Renal pelvis (tissue), 12 donors: ENCODE data around the gene RBM43. TPM values are rescaled to one million over a fixed set of nuclear protein-coding genes. Genes with fewer than 3 reads are reported as not detected.
"Not testable (repeated sequence)": the region's sequence is repeated elsewhere in the genome, so short reads cannot be mapped to it uniquely, and the experiment has no call there.

Source experiments
- DNase-seq: peaks from one replicate; pipeline ENCODE4 v3.0.0-alpha.2; 2013
- long read RNA-seq, 16 experiments: transcript quantifications; one replicate each; lab custom pipeline, GENCODE V29; 2026
- polyA plus RNA-seq, 3 donors: library from polyadenylated mRNA; unstranded; fragments of 120-200 nt; gene quantifications; one replicate each; pipeline ENCODE4 v1.2.1, GENCODE V29; 2013; ENCODE audit not compliant: insufficient read length in 3 of 3

RBM43 gene
- polyA plus RNA-seq = 10 to 100 TPM; 12.0 to 13.5 (median 12.7) TPM
- long read RNA-seq, donor 1, full-length matches to known transcripts = 6 of 6 reads
- long read RNA-seq, donor 1, partial matches to known transcripts = 0 of 6 reads
- long read RNA-seq, donor 1, other reads (novel, unspliced or antisense) = 0 of 6 reads
- long read RNA-seq, donor 2, full-length matches to known transcripts = 6 of 6 reads
- long read RNA-seq, donor 2, partial matches to known transcripts = 0 of 6 reads
- long read RNA-seq, donor 2, other reads (novel, unspliced or antisense) = 0 of 6 reads
- long read RNA-seq, donor 3, full-length matches to known transcripts = 6 of 6 reads
- long read RNA-seq, donor 3, partial matches to known transcripts = 0 of 6 reads
- long read RNA-seq, donor 3, other reads (novel, unspliced or antisense) = 0 of 6 reads
- long read RNA-seq, donor 4, full-length matches to known transcripts = 3 of 3 reads
- long read RNA-seq, donor 4, partial matches to known transcripts = 0 of 3 reads
- long read RNA-seq, donor 4, other reads (novel, unspliced or antisense) = 0 of 3 reads
- long read RNA-seq, donor 5, full-length matches to known transcripts = 3 of 3 reads
- long read RNA-seq, donor 5, partial matches to known transcripts = 0 of 3 reads
- long read RNA-seq, donor 5, other reads (novel, unspliced or antisense) = 0 of 3 reads
- long read RNA-seq, donor 6, full-length matches to known transcripts = 5 of 5 reads
- long read RNA-seq, donor 6, partial matches to known transcripts = 0 of 5 reads
- long read RNA-seq, donor 6, other reads (novel, unspliced or antisense) = 0 of 5 reads
- long read RNA-seq, donor 7, full-length matches to known transcripts = 4 of 4 reads
- long read RNA-seq, donor 7, partial matches to known transcripts = 0 of 4 reads
- long read RNA-seq, donor 7, other reads (novel, unspliced or antisense) = 0 of 4 reads
- long read RNA-seq, donor 8, full-length matches to known transcripts = 2 of 2 reads
- long read RNA-seq, donor 8, partial matches to known transcripts = 0 of 2 reads
- long read RNA-seq, donor 8, other reads (novel, unspliced or antisense) = 0 of 2 reads
- long read RNA-seq, donor 9, full-length matches to known transcripts = 6 of 6 reads
- long read RNA-seq, donor 9, partial matches to known transcripts = 0 of 6 reads
- long read RNA-seq, donor 9, other reads (novel, unspliced or antisense) = 0 of 6 reads
- long read RNA-seq, donor 10, full-length matches to known transcripts = 9 of 9 reads
- long read RNA-seq, donor 10, partial matches to known transcripts = 0 of 9 reads
- long read RNA-seq, donor 10, other reads (novel, unspliced or antisense) = 0 of 9 reads
- long read RNA-seq, donor 11, full-length matches to known transcripts = 1 of 1 reads
- long read RNA-seq, donor 11, partial matches to known transcripts = 0 of 1 reads
- long read RNA-seq, donor 11, other reads (novel, unspliced or antisense) = 0 of 1 reads
- long read RNA-seq, donor 12, full-length matches to known transcripts = 5 of 5 reads
- long read RNA-seq, donor 12, partial matches to known transcripts = 0 of 5 reads
- long read RNA-seq, donor 12, other reads (novel, unspliced or antisense) = 0 of 5 reads
- long read RNA-seq, donor 13, full-length matches to known transcripts = 4 of 4 reads
- long read RNA-seq, donor 13, partial matches to known transcripts = 0 of 4 reads
- long read RNA-seq, donor 13, other reads (novel, unspliced or antisense) = 0 of 4 reads
- long read RNA-seq, donor 14 = 0 reads
- long read RNA-seq, donor 15 = 0 reads
- long read RNA-seq, donor 16, full-length matches to known transcripts = 3 of 3 reads
- long read RNA-seq, donor 16, partial matches to known transcripts = 0 of 3 reads
- long read RNA-seq, donor 16, other reads (novel, unspliced or antisense) = 0 of 3 reads

- peak; percentile 92 for DNase-seq
These were observed at the start of gene RBM43 for GRCh38 chr2:151261231-151261976. RBM43 (minus strand) TSS chr2:151261863; CDS start chr2:151261727, 136 bp downstream.

DNA sequence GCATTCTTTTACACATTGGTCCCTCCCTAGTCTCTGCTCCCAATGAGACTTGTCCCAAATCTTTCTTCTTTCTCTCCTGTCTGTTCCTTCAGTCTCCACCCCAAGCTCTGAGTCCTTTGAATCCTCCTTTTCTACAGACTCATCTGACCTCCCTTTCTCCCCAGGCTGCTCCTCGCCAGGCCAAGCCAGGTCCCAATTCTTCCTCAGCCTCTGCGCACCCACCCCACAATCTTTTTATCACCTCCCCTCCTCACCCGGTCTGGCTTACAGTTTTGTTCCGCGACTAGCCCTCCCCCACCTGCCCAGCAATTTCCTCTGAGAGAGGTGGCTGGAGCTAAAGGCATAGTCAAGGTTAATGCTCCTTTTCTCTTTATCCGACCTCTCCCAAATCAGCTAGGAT is 48.6 kb upstream of the RBM43 start:
- not testable (repeated sequence) for DNase-seq

DNA sequence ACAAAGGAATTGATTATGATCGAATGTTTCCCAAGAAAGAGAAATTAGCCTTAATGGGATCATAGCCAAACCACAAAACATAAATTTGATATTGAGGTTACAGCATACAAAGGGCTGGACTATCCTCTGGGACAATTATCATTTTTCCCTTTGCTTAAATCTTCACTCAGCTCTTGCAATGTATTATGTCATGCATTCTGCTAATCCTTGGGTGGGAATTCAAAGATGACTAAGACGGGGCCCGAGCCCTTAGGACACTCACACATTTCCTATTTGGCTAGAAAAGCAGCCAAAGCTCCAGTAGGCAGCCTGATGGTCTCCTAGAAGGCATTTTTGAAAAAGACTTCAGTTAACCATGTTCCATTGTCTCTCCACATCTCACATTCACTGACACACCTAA is 45.0 kb upstream of the RBM43 start:
- DNase-seq = no peak

GRCh38 chr2:151305129-151305691 is 43.5 kb upstream of the RBM43 start:
- no peak for DNase-seq

DNA sequence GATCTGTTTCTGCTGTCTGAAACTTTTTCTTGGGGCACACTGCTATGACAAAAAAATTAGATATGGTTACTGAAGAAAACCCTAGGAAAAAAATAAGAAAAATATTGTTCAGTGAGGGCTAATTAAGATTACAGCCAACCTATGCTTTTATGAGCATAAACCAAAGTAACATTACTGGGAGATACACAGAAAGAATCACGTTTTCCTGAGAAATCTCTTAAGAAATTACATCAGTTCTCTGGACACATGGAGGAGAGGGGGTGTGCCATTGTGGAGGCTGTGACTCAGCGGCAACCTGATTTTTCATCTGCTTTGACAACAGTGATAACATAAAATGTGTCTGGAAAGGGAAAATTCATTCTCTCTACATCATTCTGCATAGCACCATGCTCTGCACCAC is 41.2 kb upstream of the RBM43 start:
- no peak for DNase-seq

- DNase-seq = no peak
These were observed 40.7 kb upstream of the RBM43 start for GRCh38 chr2:151302404-151302803.

DNA sequence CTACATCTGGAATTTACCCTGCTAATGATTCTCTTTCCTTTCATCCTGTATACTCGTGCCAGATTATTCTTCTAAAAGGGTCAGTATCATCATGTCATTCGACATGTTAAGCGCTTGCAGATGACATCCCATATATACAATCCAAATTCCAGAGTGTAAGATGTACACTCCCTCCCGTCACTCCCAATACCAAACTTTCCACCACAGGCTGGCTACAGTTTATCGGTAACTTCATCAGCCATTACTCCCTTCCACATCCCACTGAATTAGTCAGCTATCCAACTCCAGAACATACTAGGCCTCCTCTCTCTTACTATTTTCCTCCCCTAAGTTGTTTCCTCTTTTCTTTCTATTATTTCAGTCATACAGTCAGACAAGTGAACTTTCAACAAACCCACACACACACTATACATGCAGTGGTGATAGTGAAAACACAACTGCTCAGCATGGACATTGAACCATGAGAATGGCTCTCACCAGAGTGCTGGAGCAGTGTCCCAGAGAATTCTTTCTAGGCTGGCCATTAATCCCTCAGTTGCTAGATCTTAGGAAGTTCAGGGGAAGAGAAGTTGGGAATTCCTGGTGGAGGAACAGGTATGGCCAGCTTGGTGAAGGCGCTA is 38.4 kb upstream of the RBM43 start:
- no peak for DNase-seq

- DNase-seq = no peak
These were observed 36.2 kb upstream of the RBM43 start for GRCh38 chr2:151297882-151298281.

GRCh38 chr2:151295926-151296325 is 34.3 kb upstream of the RBM43 start:
- DNase-seq = not testable (repeated sequence)

GRCh38 chr2:151292546-151292945 is 30.9 kb upstream of the RBM43 start:
- no peak for DNase-seq

DNA sequence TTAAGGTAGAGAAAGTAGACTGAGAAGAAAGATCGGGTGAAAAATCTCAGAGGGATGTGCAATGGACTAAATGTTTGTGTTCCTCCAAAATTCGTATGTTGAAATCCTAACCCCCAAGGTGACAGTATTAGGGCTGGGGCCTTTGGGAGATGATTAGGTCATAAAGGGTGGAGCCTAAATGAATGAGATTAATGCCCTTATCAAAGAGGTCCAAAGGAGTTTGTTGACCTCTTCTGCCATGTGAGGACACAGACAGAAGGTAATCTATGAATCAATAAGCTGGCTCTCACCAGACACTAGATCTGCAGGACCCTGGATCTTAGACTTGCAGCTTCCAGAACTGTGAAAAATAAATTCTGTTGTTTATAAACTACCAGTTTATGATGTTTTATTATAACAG is 30.5 kb upstream of the RBM43 start:
- DNase-seq = no peak

DNA sequence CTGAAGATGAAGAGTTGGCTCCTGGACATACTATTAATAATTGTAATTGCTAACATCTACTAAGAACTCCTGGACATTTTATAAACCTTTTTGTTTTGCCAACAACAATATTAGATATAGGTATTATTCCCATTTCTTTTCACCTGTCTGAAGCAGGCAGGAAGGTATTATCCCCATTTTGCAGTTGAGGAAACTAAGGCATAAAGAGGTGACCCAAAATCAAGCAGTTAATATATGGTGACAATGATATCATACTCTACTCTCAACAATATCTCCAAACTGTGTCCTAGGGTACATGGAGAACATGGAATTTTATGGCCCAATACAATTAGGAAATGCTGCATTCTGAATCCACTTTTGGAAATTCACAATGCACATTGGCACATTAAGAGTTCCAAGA is 29.6 kb upstream of the RBM43 start:
- no peak for DNase-seq

- DNase-seq = peak; percentile 34
These were observed 28.6 kb upstream of the RBM43 start for GRCh38 chr2:151289972-151290866.

- no peak for DNase-seq
These were observed 26.0 kb upstream of the RBM43 start for GRCh38 chr2:151287513-151288250.

DNA sequence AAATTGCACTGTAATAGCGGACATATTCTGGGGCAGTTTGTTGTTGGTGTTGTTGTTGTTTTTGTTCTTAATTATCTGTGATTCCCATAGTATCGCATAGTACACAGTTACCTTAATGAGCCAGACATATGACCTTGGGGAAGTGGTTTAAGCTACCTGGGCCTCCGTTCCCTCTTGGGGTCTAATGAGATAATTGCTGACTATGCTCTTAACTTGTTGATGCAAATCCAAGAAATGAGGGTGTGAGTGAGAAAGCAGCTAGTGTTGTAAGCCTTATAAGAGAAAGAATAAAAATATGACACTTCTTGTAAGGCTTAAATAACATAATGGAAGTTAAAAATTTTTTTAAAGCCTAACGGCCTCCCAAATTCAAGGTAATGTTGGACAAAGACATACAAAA is 20.7 kb upstream of the RBM43 start:
- DNase-seq = no peak

GRCh38 chr2:151280271-151280670 is 18.6 kb upstream of the RBM43 start:
- no peak for DNase-seq

DNA sequence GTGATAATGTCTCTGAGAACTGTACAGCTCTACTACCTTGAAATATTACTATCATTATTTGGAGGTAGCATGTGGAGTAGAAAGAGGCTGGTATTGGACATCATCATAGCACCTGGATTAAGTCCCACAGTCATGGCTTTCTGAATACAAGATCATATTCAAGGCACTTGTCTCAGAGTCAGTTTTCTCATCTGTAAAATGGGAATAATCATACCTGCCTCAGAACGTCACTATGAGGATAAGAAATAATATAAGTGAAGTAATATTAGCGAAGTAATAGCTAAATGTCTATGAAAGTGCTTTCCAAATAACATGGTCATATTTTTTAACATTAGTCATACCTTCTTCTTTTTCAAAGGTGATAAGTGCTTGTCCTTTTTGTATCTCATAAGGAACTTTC is 16.8 kb upstream of the RBM43 start:
- no peak for DNase-seq
